H1 (cell line): ENCODE results near the gene TYRP1. TPM values are rescaled to one million over a fixed set of nuclear protein-coding genes. Genes with fewer than 3 reads are reported as not detected.

Experiments
- CTCF ChIA-PET: fragments of 300-600 bp; sonication (Branson Sonifier 250); formaldehyde crosslinking; loops from one replicate; lab custom pipeline; 2021; ENCODE audit not compliant: partially characterized antibody; lab: Charles Lee
- POLR2A ChIA-PET: fragments of 300-600 bp; sonication (Branson Sonifier 250); formaldehyde crosslinking; loops from one replicate; lab custom pipeline; 2021; ENCODE audit warnings: inconsistent platforms; ENCODE audit not compliant: partially characterized antibody; lab: Charles Lee
- DNase-seq, 2 experiments: peaks; one replicate each; pipeline versions ENCODE4 v3.0.0 to v3.0.0-alpha.2; 2010 to 2022; ENCODE audit warnings: low spot score in 2 of 2, low read depth in 1 of 2, mixed read lengths in 1 of 2
- FAIRE-seq: peaks from 2 replicates; lab custom pipeline; 2011; peaks lifted over from hg19 to GRCh38; lab: Jason Lieb, UNC
- H2AFZ ChIP-seq: 2 replicates; pipeline ENCODE4 v1.8.1; 2012; ENCODE audit warnings: low read length, inconsistent platforms
- H2AK5ac ChIP-seq: 2 replicates; pipeline ENCODE4 v1.6.1; 2013; ENCODE audit warnings: low read depth, low read length
- H2BK120ac ChIP-seq: replicated peaks from 2 replicates; pipeline ENCODE3; 2013; ENCODE audit warnings: low read depth, low read length, inconsistent platforms
- H2BK12ac ChIP-seq: 2 replicates; pipeline ENCODE4 v1.6.1; 2013; ENCODE audit warnings: low read depth, low read length
- H2BK15ac ChIP-seq: 2 replicates; pipeline ENCODE4 v1.6.1; 2013; ENCODE audit warnings: low read length
- H2BK20ac ChIP-seq: 2 replicates; pipeline ENCODE4 v1.6.1; 2013; ENCODE audit warnings: low read length
- H2BK5ac ChIP-seq: 2 replicates; pipeline ENCODE4 v1.6.1; 2013; ENCODE audit warnings: low read depth, low read length
- H3K14ac ChIP-seq: 2 replicates; pipeline ENCODE4 v1.6.1; 2013; ENCODE audit warnings: inconsistent platforms; ENCODE audit not compliant: insufficient read length
- H3K18ac ChIP-seq: 2 replicates; pipeline ENCODE4 v1.6.1; 2013; ENCODE audit warnings: low read length; ENCODE audit errors: extremely low read depth
- H3K23ac ChIP-seq: 2 replicates; pipeline ENCODE4 v1.6.1; 2013; ENCODE audit warnings: inconsistent platforms; ENCODE audit not compliant: insufficient read length
- H3K23me2 ChIP-seq: 2 replicates; pipeline ENCODE4 v1.6.1; 2013; ENCODE audit warnings: low read depth, low read length
- H3K27ac ChIP-seq: 2 replicates; pipeline ENCODE4 v1.6.1; 2011; ENCODE audit warnings: low read depth, low read length, inconsistent platforms
- H3K27me3 ChIP-seq, 4 experiments: replicated peaks in 1 of 4; 1 replicate in 1 of 4; 2 replicates in 3 of 4; pipeline versions ENCODE4 v1.6.1 to v1.8.1; 2011 to 2013; ENCODE audit warnings: low read length in 3 of 4, mild to moderate bottlenecking in 3 of 4, inconsistent platforms in 2 of 4, mixed read lengths in 2 of 4, moderate library complexity in 1 of 4; ENCODE audit not compliant: control insufficient read depth in 3 of 4, insufficient read depth in 3 of 4; ENCODE audit errors: extremely low read depth in 1 of 4
- H3K36me3 ChIP-seq, 4 experiments: 2 replicates each; pipeline versions ENCODE4 v1.6.1 to v1.8.1; 2011 to 2013; ENCODE audit warnings: mild to moderate bottlenecking in 4 of 4, low read length in 3 of 4, moderate library complexity in 2 of 4, control low read depth in 1 of 4, inconsistent platforms in 1 of 4; ENCODE audit not compliant: insufficient read depth in 4 of 4, control insufficient read depth in 2 of 4
- H3K4ac ChIP-seq: replicated peaks from 2 replicates; pipeline ENCODE3; 2013; ENCODE audit warnings: low read length, low read depth, mixed read lengths, inconsistent platforms; ENCODE audit not compliant: insufficient read length
- H3K4me1 ChIP-seq, 4 experiments: replicated peaks in 1 of 4; 1 replicate in 1 of 4; 2 replicates in 3 of 4; pipeline versions ENCODE4 v1.6.1 to v1.8.1; 2011 to 2013; ENCODE audit warnings: low read length in 3 of 4, inconsistent platforms in 2 of 4, mixed read lengths in 1 of 4; ENCODE audit not compliant: insufficient read depth in 4 of 4, control insufficient read depth in 3 of 4
- H3K4me2 ChIP-seq, 2 experiments: 2 replicates each; pipeline versions ENCODE4 v1.6.1 to v1.8.1; 2011 to 2013; ENCODE audit warnings: low read depth in 2 of 2, low read length in 2 of 2, control low read depth in 1 of 2, inconsistent platforms in 1 of 2, mild to moderate bottlenecking in 1 of 2; ENCODE audit not compliant: insufficient read depth in 1 of 2
- H3K4me3 ChIP-seq, 4 experiments: fragments of 200-600, 300-600 bp in 1 of 4; sonication (generic), shearing (Covaris generic), sonication (Bioruptor Twin) in 1 of 4; 2 replicates each; pipeline versions ENCODE4 v1.5.1 to v1.8.1; 2011 to 2016; ENCODE audit warnings: low read length in 4 of 4, low read depth in 3 of 4, control low read depth in 2 of 4, inconsistent platforms in 2 of 4, mild to moderate bottlenecking in 2 of 4, mixed read lengths in 1 of 4, moderate library complexity in 1 of 4; ENCODE audit not compliant: insufficient read depth in 2 of 4; ENCODE audit errors: extremely low read depth in 1 of 4
- H3K56ac ChIP-seq: replicated peaks from 2 replicates; pipeline ENCODE3; 2013; ENCODE audit warnings: low read depth, mild to moderate bottlenecking, mixed read lengths, low read length, inconsistent platforms; ENCODE audit not compliant: insufficient read length
- H3K79me1 ChIP-seq: 2 replicates; pipeline ENCODE4 v1.6.1; 2013; ENCODE audit warnings: low read depth, low read length, control low read depth
- H3K79me2 ChIP-seq, 2 experiments: 2 replicates each; pipeline versions ENCODE4 v1.6.1 to v1.8.1; 2012 to 2013; ENCODE audit warnings: low read length in 2 of 2, mild to moderate bottlenecking in 2 of 2, inconsistent platforms in 1 of 2; ENCODE audit not compliant: insufficient read depth in 2 of 2, control insufficient read depth in 1 of 2
- H3K9ac ChIP-seq, 4 experiments: replicated peaks in 1 of 4; 1 replicate in 1 of 4; 2 replicates in 3 of 4; pipeline versions ENCODE4 v1.6.1 to v1.8.1; 2011 to 2013; ENCODE audit warnings: low read depth in 3 of 4, low read length in 3 of 4, control low read depth in 2 of 4, mild to moderate bottlenecking in 2 of 4, moderate library complexity in 2 of 4, inconsistent platforms in 1 of 4; ENCODE audit errors: extremely low read depth in 1 of 4
- H3K9me3 ChIP-seq, 2 experiments: 2 replicates each; pipeline versions ENCODE4 v1.6.1 to v1.8.1; 2012 to 2013; ENCODE audit warnings: mild to moderate bottlenecking in 2 of 2, moderate library complexity in 2 of 2, control low read depth in 1 of 2, inconsistent platforms in 1 of 2, low read depth in 1 of 2, low read length in 1 of 2, mixed read lengths in 1 of 2; ENCODE audit not compliant: insufficient read depth in 2 of 2
- H4K20me1 ChIP-seq, 2 experiments: replicated peaks in 1 of 2; 2 replicates each; pipeline versions ENCODE3 to v1.8.1; 2011 to 2013; ENCODE audit warnings: inconsistent platforms in 2 of 2, low read length in 2 of 2, mild to moderate bottlenecking in 1 of 2; ENCODE audit not compliant: insufficient read depth in 2 of 2, control insufficient read depth in 1 of 2
- H4K5ac ChIP-seq: 2 replicates; pipeline ENCODE4 v1.6.1; 2013; ENCODE audit warnings: low read length, low read depth, mixed read lengths, inconsistent platforms; ENCODE audit not compliant: insufficient read length
- H4K8ac ChIP-seq: 2 replicates; pipeline ENCODE4 v1.8.0; 2013; ENCODE audit warnings: mild to moderate bottlenecking, moderate library complexity, low read length, inconsistent platforms; ENCODE audit not compliant: insufficient read depth; ENCODE audit errors: extremely low read depth
- H4K91ac ChIP-seq: replicated peaks from 2 replicates; pipeline ENCODE3; 2013; ENCODE audit warnings: low read length, mixed read lengths, inconsistent platforms; ENCODE audit not compliant: insufficient read length
- EGR1 ChIP-seq: IDR thresholded peaks from 2 replicates; pipeline ENCODE4 v1.6.1; 2011; ENCODE audit warnings: low read depth, low read length, borderline replicate concordance
- HDAC6 ChIP-seq: IDR thresholded peaks from one replicate; pipeline ENCODE4 v1.7.1; 2012; ENCODE audit warnings: low read depth, mild to moderate bottlenecking, inconsistent platforms, low read length, moderate library complexity
- NRF1 ChIP-seq: IDR thresholded peaks from 2 replicates; pipeline ENCODE4 v1.6.1; 2011; ENCODE audit warnings: mild to moderate bottlenecking, low read depth, low read length, improper control_type of control experiment
- POLR2AphosphoS5 ChIP-seq: IDR thresholded peaks from 2 replicates; pipeline ENCODE4 v1.6.1; 2011; ENCODE audit warnings: low read depth, low read length
- RFX5 ChIP-seq: IDR thresholded peaks from 2 replicates; pipeline ENCODE4 v1.6.1; 2011; ENCODE audit warnings: low read depth, low read length, improper control_type of control experiment, borderline replicate concordance
- SAP30 ChIP-seq: fragments of 300-600 bp; sonication (generic); IDR thresholded peaks from 2 replicates; pipeline ENCODE4 v1.7.1; 2012; ENCODE audit warnings: low read length, moderate library complexity, mild to moderate bottlenecking, inconsistent platforms; ENCODE audit not compliant: insufficient read depth, insufficient replicate concordance
- SP1 ChIP-seq: IDR thresholded peaks from 2 replicates; pipeline ENCODE4 v1.6.1; 2011; ENCODE audit warnings: low read depth, low read length
- TBP ChIP-seq: IDR thresholded peaks from 2 replicates; pipeline ENCODE4 v1.6.1; 2011; ENCODE audit warnings: low read depth, low read length, improper control_type of control experiment
- WGBS, 2 experiments: shearing (Covaris generic) in 1 of 2; methylation state at CpG; one replicate each; pipeline versions ENCODE4 v1.1.6 to v1.1.7; 2013 to 2015; ENCODE audit warnings: low lambda C conversion rate in 2 of 2, mixed read lengths in 2 of 2, inconsistent platforms in 1 of 2, low coverage in 1 of 2, missing lambda C conversion rate in 1 of 2; ENCODE audit not compliant: insufficient replicate concordance in 2 of 2, insufficient coverage in 1 of 2, insufficient read length in 1 of 2; ENCODE audit errors: extremely low coverage in 1 of 2, missing lambda C conversion rate in 1 of 2; 5-methylcytosine and 5-hydroxymethylcytosine counted together
- polyA plus RNA-seq, 7 experiments: library from polyadenylated mRNA; depleted of rRNA in 3 of 7; stranded (reverse) in 5 of 7; unstranded in 2 of 7; fragments of >200 nt in 5 of 7; fragments of 200-250 nt in 2 of 7; gene quantifications; 1 replicate in 5 of 7; 2 replicates in 1 of 7; 4 replicates in 1 of 7; pipeline versions ENCODE4 v1.2.1 to v1.2.3, GENCODE V29; 2011 to 2013; ENCODE audit warnings: missing spikeins in 2 of 7, mixed read lengths in 2 of 7
- total RNA-seq: library from RNA; stranded (reverse); fragmentation: NEBNext Ultra II Directional; extraction: Animal tissue kit (Norgen Biotek cat#: 25700); gene quantifications from 2 replicates; pipeline ENCODE4 v1.2.1, GENCODE V29; 2021
- TF ChIP-seq, protein P1 (sequence below), 3 experiments: IDR thresholded peaks; 1 replicate in 2 of 3; 2 replicates in 1 of 3; pipeline versions ENCODE4 v1.5.1 to v1.6.1; 2011; ENCODE audit warnings: low read length in 3 of 3, mild to moderate bottlenecking in 3 of 3, inconsistent platforms in 2 of 3, low read depth in 1 of 3, moderate library complexity in 1 of 3; ENCODE audit not compliant: insufficient read depth in 1 of 3; ENCODE audit errors: control extremely low read depth in 1 of 3
- TF ChIP-seq, protein P2 (sequence below): IDR thresholded peaks from 2 replicates; pipeline ENCODE4 v1.6.1; 2012; ENCODE audit warnings: low read length, inconsistent platforms

Gene TYRP1
- total and polyA plus RNA-seq, 2 of the 8 experiments (the other 6 are each of a cell fraction or from before 2014, with no cell fraction given), result 0.15 TPM; not detected in 1

DNA sequence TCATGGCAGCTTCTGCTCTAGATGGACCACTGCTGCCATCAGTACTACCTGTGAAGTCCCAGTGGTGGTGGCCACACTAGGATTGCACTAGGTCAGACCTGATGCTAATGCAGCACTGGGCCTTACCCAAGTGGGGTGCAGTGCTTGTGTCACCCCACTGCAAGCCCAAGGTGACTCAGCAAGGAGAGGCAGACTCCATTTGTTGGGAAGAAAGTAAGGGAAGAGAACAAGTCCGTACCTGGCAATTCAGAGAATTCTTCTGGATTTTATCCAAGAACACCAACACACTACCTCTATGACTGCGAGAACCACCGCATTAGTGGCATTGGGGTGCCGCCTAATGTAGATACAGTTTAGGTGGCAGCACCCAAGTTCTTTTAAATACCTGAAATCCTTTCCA is 34.0 kb upstream of the TYRP1 start:
- no peak for DNase-seq
- TF ChIP-seq EGR1 (no peak), HDAC6 (no peak), SP1 (no peak), POLR2AphosphoS5 (no peak), NRF1 (no peak), TBP (no peak), RFX5 (no peak), SAP30 (no peak)
- TF ChIP-seq, protein P1, sequence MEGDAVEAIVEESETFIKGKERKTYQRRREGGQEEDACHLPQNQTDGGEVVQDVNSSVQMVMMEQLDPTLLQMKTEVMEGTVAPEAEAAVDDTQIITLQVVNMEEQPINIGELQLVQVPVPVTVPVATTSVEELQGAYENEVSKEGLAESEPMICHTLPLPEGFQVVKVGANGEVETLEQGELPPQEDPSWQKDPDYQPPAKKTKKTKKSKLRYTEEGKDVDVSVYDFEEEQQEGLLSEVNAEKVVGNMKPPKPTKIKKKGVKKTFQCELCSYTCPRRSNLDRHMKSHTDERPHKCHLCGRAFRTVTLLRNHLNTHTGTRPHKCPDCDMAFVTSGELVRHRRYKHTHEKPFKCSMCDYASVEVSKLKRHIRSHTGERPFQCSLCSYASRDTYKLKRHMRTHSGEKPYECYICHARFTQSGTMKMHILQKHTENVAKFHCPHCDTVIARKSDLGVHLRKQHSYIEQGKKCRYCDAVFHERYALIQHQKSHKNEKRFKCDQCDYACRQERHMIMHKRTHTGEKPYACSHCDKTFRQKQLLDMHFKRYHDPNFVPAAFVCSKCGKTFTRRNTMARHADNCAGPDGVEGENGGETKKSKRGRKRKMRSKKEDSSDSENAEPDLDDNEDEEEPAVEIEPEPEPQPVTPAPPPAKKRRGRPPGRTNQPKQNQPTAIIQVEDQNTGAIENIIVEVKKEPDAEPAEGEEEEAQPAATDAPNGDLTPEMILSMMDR (IDR thresholded peaks at IDR 0.05; ENCODE audit: control extremely low read depth in 1 of 3, insufficient read depth in 1 of 3, low read depth in 1 of 3, low read length in 3 of 3), result no peak
- TF ChIP-seq, protein P2, sequence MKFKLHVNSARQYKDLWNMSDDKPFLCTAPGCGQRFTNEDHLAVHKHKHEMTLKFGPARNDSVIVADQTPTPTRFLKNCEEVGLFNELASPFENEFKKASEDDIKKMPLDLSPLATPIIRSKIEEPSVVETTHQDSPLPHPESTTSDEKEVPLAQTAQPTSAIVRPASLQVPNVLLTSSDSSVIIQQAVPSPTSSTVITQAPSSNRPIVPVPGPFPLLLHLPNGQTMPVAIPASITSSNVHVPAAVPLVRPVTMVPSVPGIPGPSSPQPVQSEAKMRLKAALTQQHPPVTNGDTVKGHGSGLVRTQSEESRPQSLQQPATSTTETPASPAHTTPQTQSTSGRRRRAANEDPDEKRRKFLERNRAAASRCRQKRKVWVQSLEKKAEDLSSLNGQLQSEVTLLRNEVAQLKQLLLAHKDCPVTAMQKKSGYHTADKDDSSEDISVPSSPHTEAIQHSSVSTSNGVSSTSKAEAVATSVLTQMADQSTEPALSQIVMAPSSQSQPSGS, result no peak

More for the DNA sequence above, 34.0 kb upstream of the TYRP1 start:
- H2BK120ac ChIP-seq, result no peak overlapping the region
- H2AK5ac ChIP-seq, result no peak overlapping the region
- no peak overlapping the region for H3K4me2 ChIP-seq
- H3K79me2 ChIP-seq, result no peaks in the 10 kb centered on the region
- no peak overlapping the region for H4K91ac ChIP-seq
- no peak overlapping the region for H2BK5ac ChIP-seq
- ChIA-PET CTCF (interaction anchor here (1.4 kb wide), 1 partner anchor 18 kb away, joined by 3 read pairs; no protein-coding TSS in a partner anchor), POLR2A (no interaction called here)
- H3K4me3 ChIP-seq, result no peak overlapping the region
- no peak overlapping the region for H3K18ac ChIP-seq
- H2BK15ac ChIP-seq, result no peak overlapping the region
- no peak overlapping the region for H3K27ac ChIP-seq
- H4K20me1 ChIP-seq, result no peaks in the 10 kb centered on the region
- H3K56ac ChIP-seq, result no peak overlapping the region
- peaks cover 10 to 16% of the 10 kb centered on the region in 2 experiments for H3K9me3 ChIP-seq
- H4K5ac ChIP-seq, result no peak overlapping the region
- H3K36me3 ChIP-seq, result no peaks in the 10 kb centered on the region
- H2AFZ ChIP-seq, result no peak overlapping the region
- H3K23ac ChIP-seq, result no peak overlapping the region
- H2BK12ac ChIP-seq, result no peak overlapping the region
- H3K4ac ChIP-seq, result no peak overlapping the region
- FAIRE-seq, result no peak
- no peaks in the 10 kb centered on the region for H3K23me2 ChIP-seq
- H3K4me1 ChIP-seq, result no peaks in the 10 kb centered on the region
- WGBS, 2 experiments, result 89% methylated on average over 4 of the region's 4 CpGs; no CpG with 5 or more reads in 1 of the 2 experiments
- H3K9ac ChIP-seq, result no peak overlapping the region
- H2BK20ac ChIP-seq, result no peak overlapping the region
- H4K8ac ChIP-seq, result no peak overlapping the region
- no peaks in the 10 kb centered on the region for H3K27me3 ChIP-seq
- no peak overlapping the region for H3K14ac ChIP-seq
- H3K79me1 ChIP-seq, result no peaks in the 10 kb centered on the region
